CD4-positive, alpha-beta T cell treated with Interleukin-4 for 4 hours (primary cell): Measurements from ENCODE around the gene CRACR2A.

Source experiments
- DNase-seq: peaks from one replicate; pipeline ENCODE4 v3.0.0-alpha.2; 2020

CRACR2A gene

DNA sequence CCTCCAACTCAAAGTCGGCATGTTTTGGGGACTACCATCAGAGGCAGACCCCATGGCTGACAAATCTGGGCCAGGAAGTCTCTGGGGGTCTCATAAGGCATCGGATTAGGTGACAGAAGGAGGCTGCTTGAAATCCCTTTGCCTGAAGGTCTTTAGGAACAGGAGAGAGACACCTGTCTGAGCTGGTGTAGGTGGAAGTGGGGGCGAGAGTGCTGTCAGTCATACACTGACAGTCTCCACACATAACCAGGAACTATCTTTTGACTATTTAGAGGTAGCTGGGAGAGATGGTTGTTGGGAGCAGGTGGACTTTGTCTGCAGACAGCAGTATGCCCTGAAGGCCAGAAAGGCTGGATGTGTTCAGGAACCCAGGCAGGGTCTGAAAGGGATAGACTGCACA lies 163.2 kb downstream of the CRACR2A start:
- no peak for DNase-seq

DNA sequence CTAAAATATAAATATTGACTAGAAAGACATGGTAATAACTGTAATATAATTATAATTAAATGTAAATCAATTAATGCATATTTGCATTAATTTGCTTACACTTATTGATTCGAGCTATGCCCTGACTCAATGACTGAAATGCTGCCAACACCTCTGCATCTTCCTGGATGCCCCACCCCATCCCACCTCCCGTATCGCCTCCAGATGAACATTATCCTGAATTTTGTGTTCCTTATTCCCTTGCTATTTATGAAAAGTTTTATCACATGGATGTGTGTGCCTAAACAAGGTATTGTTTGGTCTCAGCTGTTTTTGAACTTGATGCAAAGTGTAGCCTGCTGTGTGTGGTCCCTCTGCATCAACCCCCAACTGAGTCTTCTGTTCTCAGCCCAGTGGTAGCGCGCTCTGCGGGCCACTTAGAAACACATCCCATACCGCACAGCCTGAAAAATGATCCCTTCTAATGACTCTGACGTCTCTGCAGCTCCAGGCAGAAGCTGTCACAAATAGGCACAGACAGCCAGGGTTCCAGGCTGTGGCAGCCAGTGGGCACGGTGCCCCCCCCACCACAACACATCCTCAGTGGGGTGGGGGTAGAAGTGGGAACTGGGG lies 165.4 kb downstream of the CRACR2A start:
- no peak for DNase-seq

DNA sequence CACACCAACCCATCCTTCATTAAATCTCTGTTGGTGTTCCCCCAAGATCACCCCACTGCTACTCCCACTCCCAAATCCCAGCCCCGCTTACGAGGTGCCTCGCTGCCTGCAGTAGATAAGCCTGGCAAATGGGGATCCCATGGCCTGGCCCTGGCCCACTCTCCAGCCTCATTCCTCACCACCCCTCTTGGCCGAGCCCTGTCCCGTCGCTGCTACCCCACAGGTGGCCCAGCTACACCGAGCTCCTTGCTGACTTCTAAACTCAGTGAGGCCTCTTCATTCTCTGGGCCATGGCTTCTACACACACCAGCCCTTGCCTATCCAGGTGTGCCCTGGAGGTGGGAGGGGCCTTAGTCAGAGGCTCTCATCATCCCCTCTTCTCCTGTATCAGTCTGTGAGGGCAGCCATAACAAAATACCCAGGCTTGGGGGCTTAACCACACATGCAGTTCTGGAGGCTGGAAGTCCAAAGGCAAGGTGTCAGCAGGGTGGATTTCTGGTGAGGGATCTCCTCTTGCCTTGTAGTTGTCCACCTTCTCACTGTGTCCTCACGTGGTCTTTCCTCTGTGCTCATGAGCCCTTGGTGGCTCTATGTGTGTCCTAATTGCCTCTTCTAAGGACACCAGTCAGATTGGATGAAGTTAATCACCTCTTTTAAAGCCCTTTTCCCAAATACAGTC lies 169.1 kb downstream of the CRACR2A start:
- no peak for DNase-seq

DNA sequence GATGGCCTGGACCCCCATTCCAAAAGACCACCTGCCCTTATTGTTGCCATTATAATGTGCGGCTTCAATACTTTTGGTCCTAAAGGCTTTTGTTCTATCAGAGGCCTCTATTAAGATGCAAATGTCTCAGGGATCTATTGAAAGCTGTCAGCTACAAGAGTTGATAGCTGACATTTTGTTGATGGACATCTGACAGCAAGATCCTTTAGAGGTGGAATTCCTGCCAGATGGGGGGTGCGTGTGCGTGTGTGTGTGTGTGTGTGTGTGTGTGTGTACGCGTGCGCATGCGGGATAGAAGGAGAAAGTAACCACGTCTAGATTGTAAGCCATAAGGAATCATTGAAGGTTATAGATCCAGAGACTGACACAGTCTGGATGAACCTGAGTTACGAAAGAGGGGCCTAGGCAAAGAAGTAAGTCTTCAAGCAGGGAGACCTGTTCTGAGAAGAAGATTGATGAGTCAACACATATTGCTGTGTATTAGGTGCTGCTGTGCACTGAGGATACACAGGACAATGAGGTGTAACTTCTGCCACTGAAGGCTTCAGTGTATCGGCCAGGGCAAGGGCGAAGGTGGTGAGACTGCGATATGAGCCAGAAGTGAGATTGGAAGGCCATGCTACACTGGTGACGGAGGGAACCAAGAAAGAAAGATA lies 172.7 kb downstream of the CRACR2A start:
- DNase-seq = no peak

DNA sequence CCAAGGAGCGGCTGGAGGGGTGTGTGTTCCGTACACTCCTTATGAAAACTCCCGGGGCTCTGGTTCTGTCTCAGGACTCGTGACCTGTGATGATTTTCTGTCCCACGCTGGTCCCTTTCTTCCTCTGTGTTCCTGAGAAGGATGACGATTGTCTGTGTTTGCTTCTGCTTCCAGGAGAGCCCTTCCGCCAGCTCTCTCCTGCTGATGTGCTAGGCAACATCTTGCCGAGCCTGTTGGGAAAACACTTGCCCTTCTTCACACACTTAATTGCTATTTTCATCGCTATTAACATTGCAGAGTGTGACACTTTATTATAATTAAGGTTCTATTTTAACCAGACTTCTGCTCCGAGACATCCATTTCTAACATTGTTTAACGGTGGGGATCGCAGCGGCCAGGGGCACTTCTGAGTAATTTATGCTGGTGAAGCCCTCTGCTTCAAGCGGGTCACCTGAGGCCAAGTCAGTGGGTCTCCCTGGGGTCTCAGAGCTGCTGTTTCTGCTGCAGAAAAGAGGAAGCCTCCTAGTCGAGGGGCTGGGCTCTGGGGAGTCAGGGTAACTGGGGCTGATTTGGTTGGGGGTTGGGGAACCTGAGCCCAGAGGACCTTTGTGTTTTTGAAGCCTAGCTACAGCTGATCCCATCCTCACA lies 173.3 kb downstream of the CRACR2A start:
- DNase-seq = no peak

DNA sequence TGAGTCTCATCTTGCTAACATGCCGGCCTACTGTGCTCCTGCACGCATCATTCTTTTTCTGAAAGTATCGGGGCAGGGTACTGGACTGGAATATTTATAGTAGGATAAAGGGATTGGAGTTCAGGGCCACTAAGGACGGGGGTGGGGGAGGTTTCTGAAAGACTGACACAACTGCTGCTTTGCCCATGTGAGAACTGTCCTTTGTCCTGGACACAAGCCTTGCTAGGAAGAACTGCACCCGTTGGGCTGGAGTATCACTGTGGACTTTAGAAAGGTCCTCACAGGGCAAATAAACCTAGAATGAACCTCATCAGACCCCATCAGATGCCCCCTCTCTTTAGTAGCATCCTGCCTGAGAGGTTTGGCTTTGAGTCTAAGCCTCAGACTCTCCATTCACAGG lies 174.4 kb downstream of the CRACR2A start:
- no peak for DNase-seq

DNA sequence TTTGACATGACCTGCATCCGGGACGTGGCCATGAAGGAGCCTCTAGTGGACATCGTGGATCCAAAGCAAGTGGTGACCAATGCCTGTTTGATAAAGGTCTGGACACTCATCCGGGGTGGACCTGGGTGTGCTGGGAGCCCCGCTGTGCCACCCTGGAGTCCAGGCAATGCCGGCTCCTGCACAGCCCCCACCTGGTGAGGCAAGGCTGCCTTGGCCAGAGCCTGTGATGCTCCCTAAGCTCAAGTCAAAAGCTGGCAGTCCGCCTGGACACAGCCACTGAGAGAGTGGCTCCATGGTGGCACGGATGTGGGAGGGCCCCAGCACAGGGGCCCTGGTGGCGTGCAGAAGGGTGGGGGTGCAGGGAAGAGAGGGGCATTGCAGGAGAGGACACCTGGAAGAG lies 176.0 kb downstream of the CRACR2A start:
- no peak for DNase-seq

DNA sequence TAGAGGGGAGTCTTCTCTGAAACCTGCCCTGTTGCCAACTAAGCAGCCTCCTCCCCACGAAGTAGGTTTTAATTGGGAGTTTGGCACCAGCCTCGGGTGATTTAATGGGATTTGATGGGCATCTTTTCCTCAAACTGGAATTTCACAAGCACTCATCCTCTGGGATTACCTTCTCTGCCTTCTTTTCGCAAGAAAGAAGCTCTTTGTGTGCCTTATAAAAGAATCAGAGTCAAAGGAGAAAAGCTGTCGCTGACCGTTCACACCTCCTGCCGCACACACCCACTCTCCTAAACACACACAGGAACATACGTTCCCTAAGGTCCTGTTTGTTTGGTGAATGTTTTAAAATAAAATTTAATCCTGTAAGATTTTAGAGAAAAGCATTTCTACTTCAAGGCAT lies 177.9 kb downstream of the CRACR2A start:
- no peak for DNase-seq

DNA sequence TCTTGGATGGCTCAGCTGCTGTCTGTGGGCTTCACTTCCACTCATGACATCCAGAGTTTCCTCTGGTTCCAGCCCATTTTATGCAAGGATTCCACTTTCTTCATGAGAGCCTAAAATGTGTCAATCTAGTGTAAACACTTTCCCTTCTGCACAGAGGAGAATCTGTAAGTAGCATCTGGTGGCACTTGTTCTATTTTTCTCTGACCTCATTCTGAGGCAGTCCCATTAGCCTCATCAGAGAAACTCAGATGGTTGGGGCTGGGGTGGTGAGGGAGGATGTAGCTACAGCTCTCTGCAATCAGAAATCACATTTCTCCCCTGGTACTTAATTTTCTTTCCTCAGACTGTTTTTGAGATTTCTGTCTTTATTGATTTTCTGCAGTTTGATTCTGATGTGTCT lies 180.3 kb downstream of the CRACR2A start:
- no peak for DNase-seq

DNA sequence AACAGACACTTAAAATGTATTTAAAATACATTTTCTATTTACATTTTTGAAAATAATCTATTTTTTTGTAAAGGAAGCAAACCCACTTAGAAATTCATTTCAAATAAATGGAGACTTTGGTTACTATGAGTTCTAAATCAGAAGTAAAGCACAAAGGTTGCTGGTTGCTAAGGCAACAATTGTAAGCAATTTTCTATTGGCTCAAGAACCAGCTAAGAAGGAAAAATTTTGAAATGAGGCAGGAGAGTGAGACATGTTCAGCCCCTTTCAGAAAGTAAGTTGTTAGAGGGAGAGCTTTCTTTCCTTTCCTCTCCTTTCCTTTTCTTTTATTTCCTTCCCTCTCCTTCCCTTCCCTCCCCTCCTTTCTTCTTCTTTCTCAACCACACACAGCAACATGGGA lies 181.2 kb downstream of the CRACR2A start:
- no peak for DNase-seq

DNA sequence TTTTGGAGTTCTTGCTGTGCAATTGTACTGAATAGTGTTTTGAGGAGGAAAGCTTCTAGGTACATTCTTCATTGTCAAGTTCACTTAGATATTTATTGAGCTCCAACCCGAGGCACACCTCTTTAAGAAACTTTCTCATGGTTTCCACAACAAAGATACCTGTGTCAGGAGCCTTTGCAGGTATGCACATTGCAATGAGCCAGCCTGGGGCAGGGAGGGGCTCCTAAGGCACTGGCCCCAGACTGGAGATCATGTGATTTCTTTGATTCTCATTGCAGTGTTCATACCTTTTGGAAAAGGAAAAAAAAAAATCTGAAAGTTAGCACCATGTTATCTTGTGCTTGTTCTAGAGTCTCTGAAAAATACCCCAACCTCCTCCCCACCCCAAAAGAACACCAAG lies 181.6 kb downstream of the CRACR2A start:
- DNase-seq = no peak

DNA sequence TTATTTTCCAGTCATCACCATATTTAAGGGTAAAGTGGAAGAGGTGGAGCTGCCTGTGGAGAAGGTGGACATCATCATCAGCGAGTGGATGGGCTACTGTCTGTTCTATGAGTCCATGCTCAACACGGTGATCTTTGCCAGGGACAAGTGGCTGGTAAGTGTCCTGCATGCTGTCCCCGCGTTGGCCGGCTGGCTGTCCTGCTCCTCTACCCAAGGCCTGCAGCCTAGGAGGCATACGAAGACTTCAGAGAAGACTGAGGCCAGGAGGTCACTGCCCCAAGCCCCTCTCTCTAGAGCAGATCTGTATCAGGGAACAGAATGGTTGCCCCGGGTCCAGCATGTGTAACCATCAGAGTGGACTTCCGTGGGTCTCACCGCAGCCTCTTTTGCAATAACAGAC lies 184.2 kb downstream of the CRACR2A start:
- DNase-seq = no peak

DNA sequence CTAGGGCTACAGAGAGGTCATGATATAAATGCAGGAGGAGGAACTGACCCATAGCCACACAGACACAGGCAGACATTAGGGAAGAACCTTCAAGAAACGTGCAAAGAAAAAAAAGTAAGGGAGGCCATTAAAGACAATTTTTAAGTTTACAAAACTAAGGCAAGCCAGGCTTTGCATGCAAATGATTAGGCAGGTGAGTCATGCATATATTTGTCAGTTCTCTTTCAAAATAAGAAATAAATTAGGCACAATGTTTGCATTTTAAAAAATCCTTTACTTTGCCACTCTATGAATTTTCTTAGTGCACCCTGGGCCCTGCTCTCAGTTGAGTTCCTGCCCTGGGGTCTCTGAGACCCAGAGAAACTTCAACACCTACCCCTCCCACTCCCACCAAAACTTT lies 186.9 kb downstream of the CRACR2A start:
- no peak for DNase-seq
